ENCODE results near the gene XPA. TPM values are rescaled to one million over a fixed set of nuclear protein-coding genes. Genes with fewer than 3 reads are reported as not detected.

XPA gene
- total and polyA plus RNA-seq, 2 of the 8 experiments (the other 6 are each of a cell fraction or from before 2014, with no cell fraction given) = 0.24 to 2.6 TPM

DNA sequence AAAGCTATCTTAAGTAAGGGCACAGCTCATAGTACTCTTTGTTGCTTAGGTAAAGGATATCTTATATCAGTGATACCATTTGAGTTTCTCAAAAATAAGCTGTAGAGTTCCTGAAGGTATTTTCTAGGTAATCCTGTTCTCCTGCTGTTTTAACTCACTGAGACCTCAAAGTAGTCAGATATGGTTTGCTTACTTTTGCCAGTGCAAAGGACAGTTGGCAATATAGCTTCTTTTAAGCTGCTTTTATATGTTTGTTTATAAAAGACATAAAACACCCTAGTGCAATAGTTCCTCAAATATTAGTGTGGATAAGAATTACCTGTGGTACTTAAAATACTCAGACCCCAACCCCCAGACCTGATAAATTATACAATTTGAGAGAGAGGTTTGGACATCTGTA lies 51.4 kb downstream of the XPA start:
- no peak overlapping the region for H3K56ac ChIP-seq (replicated peaks; ENCODE audit: insufficient read length, low read depth, low read length)
- H3K4me2 ChIP-seq (ENCODE audit: insufficient read depth in 1 of 2, low read depth in 2 of 2, low read length in 2 of 2) = no peak overlapping the region
- no peaks in the 10 kb centered on the region for H3K27me3 ChIP-seq (replicated peaks in 1 of 4; ENCODE audit: control insufficient read depth in 3 of 4, extremely low read depth in 1 of 4, insufficient read depth in 3 of 4, low read length in 3 of 4)
- ChIA-PET CTCF (ENCODE audit: partially characterized antibody) (interaction anchor here (0.7 to 1.4 kb wide), 3 partner anchors 12 to 308 kb away, joined by 3 read pairs; partner anchors contain the start of gene NCBP1), POLR2A (ENCODE audit: partially characterized antibody) (interaction anchor here (1.0 to 2.0 kb wide), 3 partner anchors 11 to 13 kb away, joined by 4 to 8 read pairs (median 5); partner anchors contain the start of genes NCBP1 and TSTD2)
- H2AFZ ChIP-seq (ENCODE audit: low read length) = no peak overlapping the region
- H3K79me1 ChIP-seq (ENCODE audit: low read depth, low read length) = no peaks in the 10 kb centered on the region
- H3K23ac ChIP-seq (ENCODE audit: insufficient read length) = no peak overlapping the region
- no peak overlapping the region for H4K5ac ChIP-seq (ENCODE audit: insufficient read length, low read depth, low read length)
- H3K79me2 ChIP-seq (ENCODE audit: control insufficient read depth in 1 of 2, insufficient read depth in 2 of 2, low read length in 2 of 2) = peaks cover 0 to 5% of the 10 kb centered on the region in 2 experiments; a peak in 2 of 4 replicates
- H4K20me1 ChIP-seq (replicated peaks in 1 of 2; ENCODE audit: control insufficient read depth in 1 of 2, insufficient read depth in 2 of 2, low read length in 2 of 2) = peaks cover 3 to 4% of the 10 kb centered on the region in 2 experiments
- H3K14ac ChIP-seq (ENCODE audit: insufficient read length) = no peak overlapping the region
- no peaks in the 10 kb centered on the region for H3K4me1 ChIP-seq (replicated peaks in 1 of 4; ENCODE audit: control insufficient read depth in 3 of 4, insufficient read depth in 4 of 4, low read length in 3 of 4)
- no peak overlapping the region for H3K18ac ChIP-seq (ENCODE audit: extremely low read depth, low read length)
- H2AK5ac ChIP-seq (ENCODE audit: low read depth, low read length) = no peak overlapping the region
- FAIRE-seq (no peak), DNase-seq (ENCODE audit: low read depth in 1 of 2, low spot score in 2 of 2) (no peak)
- no peak overlapping the region for H2BK120ac ChIP-seq (replicated peaks; ENCODE audit: low read depth, low read length)
- H3K9ac ChIP-seq (replicated peaks in 1 of 4; ENCODE audit: extremely low read depth in 1 of 4, low read depth in 3 of 4, low read length in 3 of 4) = no peak overlapping the region
- H3K9me3 ChIP-seq (ENCODE audit: insufficient read depth in 2 of 2, low read depth in 1 of 2, low read length in 1 of 2) = no peaks in the 10 kb centered on the region
- H3K27ac ChIP-seq (ENCODE audit: low read depth, low read length) = no peak overlapping the region
- no peaks in the 10 kb centered on the region for H3K23me2 ChIP-seq (ENCODE audit: low read depth, low read length)
- H4K91ac ChIP-seq (replicated peaks; ENCODE audit: insufficient read length, low read length) = no peak overlapping the region
- H3K4me3 ChIP-seq (ENCODE audit: extremely low read depth in 1 of 4, insufficient read depth in 2 of 4, low read depth in 3 of 4, low read length in 4 of 4) = no peak overlapping the region
- no peak overlapping the region for H2BK20ac ChIP-seq (ENCODE audit: low read length)
- H2BK15ac ChIP-seq (ENCODE audit: low read length) = no peak overlapping the region
- H4K8ac ChIP-seq (ENCODE audit: extremely low read depth, insufficient read depth, low read length) = no peak overlapping the region
- no peak overlapping the region for H2BK12ac ChIP-seq (ENCODE audit: low read depth, low read length)
- H3K4ac ChIP-seq (replicated peaks; ENCODE audit: insufficient read length, low read depth, low read length) = no peak overlapping the region
- H3K36me3 ChIP-seq (ENCODE audit: control insufficient read depth in 2 of 4, insufficient read depth in 4 of 4, low read length in 3 of 4) = peaks cover 4 to 72% (median 34%) of the 10 kb centered on the region in 4 experiments
- H2BK5ac ChIP-seq (ENCODE audit: low read depth, low read length) = no peak overlapping the region
- TF ChIP-seq SP2 (IDR thresholded peaks at IDR 0.05; ENCODE audit: low read length) (no peak), ZNF274 (IDR thresholded peaks at IDR 0.05; ENCODE audit: borderline replicate concordance, extremely low read depth, low read length) (no peak)
